Measurements from ENCODE around the gene AGO3.

The AGO3 gene

DNA sequence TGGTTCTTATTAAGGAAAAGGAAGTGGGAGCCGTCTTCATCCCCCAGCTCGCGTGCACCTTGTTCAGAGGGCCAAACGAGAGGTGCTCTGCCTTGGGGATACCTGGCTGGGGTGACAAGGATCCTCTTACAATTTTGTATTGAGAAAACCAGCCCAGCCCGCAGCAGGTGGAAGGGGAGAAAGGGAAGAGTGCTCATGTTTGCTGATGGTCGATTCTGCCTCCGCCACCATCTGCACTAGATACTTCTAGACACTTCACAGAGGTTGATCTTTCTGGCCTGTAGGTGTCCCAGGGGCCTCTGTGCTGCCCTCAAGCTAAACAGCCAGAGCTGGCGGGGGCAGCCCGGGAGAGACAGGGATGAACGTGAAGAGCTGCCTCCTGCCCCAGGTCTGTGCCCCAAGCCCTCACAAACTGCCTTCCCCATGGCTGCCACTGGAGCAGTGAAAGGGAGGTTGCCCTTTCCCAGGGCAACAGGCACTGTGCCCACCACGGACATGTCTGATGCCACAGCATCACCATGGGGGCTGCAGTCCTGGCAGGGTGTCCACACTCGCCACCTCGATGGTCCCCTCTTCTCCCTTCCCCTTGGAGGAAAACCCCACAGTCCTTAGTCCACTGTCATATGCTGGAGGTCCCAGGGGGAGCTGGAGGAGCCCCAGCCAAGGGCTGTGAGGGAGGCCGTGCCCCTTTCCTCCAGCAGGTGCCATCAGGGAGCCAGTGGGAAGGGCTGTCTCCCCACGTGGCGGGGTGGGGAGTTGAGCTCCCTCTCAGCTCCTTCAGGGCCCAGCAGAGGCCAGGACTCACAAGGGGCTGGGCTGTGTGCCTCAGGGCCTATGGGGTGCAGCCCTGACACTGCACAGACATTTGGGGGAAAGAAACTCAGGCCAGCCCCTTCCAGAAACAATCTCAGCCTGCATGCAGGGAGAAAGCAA, 165.9 kb downstream of the AGO3 start:
- DNase-seq (ENCODE audit: low spot score), result no peak

DNA sequence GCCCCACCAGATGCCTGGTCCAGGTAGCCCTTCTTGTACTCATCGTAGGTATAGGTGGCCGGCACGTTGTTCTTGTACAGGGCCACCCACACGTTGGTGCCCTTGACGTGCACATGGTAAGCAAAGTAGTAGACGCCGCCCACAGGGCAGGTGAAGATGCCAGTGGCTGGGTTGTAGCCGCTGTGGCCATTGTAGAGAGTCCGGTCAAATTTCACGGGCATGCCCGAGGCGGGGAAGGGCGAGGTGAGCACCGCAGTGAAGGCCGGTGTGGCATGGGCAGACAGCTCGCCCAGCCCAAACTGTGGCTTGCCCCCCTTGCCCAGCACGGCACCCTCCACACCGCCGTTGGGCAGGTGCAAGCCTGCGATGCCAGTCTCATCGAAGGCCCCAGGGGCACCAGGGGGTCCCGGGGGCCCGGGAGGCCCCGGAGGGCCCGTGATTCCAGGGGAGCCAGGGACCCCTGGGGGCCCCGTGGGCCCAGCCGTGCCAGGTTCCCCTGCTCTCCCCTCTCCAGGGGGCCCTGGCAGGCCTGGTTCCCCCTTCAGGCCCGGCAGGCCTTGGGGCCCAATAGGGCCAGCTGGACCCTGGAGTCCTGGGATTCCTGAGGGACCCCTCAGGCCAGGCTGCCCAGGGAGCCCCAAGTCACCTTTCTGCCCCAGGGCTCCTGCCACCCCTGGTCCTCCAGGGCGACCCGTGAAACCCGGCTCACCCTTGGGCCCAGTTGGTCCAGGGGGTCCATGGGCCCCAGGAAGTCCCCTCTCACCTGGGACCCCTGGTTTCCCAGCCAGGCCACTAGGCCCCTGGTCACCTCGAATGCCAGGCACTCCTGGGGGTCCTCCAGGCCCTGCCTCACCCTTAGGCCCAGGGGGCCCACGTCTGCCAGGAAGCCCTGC, 167.0 kb downstream of the AGO3 start:
- no peak for DNase-seq (ENCODE audit: low spot score)

DNA sequence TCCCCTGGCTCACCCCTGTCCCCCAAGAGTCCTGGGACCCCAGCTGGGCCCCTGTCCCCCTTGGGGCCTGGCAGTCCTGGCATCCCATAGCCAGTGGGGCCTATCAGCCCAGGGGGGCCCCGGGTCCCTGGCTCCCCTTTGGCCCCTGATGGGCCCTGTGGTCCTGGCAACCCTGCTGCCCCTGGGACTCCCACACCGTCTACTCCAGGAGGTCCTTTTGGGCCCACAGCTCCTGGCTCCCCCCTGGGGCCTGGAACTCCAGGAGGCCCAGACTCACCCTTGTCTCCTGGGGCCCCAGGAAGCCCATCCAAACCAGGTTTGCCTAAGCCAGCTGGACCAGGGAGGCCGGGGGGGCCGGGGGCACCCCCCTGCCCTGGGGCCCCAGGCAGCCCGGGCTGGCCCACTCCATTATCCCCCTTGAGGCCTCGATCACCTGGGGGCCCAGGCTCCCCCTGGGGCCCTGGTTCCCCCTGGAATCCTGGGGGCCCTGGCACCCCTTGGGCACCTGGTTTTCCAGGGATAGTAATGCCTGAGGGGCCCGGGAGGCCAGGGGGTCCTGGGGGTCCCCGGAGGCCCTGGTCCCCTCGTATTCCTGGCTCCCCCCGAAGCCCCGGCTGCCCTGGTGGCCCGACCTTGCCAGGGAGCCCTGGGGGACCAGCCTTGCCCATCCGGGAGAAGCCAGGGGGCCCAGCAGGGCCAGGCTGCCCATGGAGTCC, 167.9 kb downstream of the AGO3 start:
- DNase-seq (ENCODE audit: low spot score), result no peak

GRCh38 chr1:36099681-36100341, 168.9 kb downstream of the AGO3 start:
- DNase-seq (ENCODE audit: low spot score), result peak; percentile 79

DNA sequence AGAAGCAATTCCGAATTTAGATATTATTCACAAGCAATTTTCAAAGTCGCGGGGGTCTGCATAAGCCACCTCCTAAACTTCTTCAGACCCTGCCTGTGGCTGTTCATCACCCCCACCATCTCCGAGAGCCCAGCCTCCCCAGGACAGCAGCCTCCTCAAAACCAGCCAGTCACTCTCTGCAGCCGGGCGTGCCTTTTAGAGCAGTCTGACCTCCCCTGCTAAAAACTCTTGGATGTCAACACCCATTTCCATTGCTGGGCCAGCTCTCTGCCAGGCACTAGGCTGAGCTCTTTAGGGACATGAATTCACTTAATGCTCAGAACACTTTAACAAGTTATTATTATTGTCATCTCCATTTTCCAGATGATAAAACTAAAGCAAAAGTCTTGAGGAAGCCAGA, 169.5 kb downstream of the AGO3 start:
- no peak for DNase-seq (ENCODE audit: low spot score)

- no peak for DNase-seq (ENCODE audit: low spot score)
These were observed 170.6 kb downstream of the AGO3 start for GRCh38 chr1:36101546-36101945.

DNA sequence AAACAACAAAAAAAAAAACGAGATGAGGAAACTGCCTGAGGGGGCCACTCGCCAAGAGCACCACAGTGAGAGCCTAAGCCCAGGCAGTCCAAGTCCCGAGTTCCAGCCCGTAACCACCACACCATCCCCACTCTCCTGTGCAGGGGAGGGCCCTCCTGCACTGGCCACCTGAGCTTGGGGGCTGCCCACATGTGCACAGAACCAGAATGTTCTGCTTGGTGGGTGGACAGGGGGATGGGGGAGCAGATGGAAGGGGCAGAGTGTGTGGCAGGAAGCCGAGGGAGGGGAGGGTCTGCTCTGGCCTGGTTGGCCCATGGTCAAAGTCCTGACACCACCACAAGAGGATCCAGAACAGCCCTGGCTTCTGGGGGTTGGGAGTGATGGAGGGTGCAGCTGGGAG, 175.4 kb downstream of the AGO3 start:
- DNase-seq (ENCODE audit: low spot score), result no peak

DNA sequence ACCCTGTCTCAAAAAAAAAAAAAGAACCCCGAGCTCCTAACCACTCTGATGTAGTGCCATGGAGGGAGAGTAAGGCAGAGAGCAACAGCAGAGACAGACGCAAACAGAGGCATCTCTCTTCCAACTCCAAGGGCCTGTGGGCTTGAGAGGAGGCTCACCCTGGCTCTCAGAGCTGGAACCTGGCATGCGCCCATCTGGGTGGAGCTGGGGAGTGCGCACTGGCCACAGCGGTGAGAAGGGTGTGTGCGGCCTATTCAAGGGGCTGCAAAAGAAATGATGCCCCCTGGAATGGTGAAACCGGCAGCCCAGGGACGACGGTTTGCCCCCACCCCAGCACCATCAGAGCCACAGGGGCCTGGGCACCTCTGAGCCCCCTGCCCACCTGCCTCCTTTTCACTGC, 176.5 kb downstream of the AGO3 start:
- no peak for DNase-seq (ENCODE audit: low spot score)

DNA sequence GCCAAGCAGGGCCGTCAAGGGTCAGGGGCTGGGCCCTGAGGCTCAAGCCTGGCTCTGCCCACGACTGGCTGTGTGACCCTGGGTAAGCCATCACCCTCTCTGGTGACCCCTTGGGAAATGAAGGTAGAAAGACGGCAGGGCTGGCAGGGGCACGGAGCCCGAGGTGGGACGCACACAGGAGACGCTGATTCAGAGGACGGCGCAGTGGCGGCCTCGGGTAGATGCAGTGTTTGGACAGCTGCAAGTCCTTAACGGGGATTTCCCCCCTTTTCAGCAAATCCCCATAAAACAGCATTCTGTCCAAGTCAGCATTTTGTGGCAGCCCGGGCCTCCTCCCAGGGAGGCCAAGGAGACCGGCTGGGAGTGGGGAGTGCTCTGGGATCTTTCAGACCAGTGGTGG, 177.4 kb downstream of the AGO3 start:
- DNase-seq (ENCODE audit: low spot score), result no peak

DNA sequence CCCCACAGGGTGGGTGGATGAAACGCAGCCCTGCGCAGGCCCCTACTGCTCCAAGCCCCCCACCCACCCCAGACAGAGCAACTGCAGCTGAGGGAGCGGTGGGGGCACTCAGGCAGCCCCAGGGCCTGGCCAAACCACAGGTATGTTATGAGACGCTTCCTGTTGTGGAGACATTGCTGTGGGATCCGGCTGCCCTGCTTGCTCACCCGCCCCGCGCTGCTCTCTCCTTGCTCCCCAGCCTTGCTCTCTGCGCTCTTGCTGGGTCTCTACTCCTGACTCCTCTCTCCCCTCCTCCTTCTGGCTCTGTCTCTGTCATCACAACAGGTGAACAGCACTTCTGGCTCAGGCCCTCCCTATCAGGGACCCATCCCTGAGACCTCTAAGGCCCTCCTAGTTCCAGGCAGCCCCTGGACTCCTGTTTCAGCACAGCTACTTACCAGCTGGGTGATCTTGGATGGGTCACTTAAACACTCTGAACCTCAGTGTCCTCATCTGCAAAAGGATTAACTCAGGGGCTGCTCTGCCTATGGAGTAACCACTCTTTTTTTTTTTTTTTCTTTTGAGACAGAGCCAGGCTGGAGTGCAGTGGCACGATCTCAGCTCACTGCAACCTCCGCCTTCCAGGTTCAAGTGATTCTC, 178.3 kb downstream of the AGO3 start:
- no peak for DNase-seq (ENCODE audit: low spot score)

- no peak for DNase-seq (ENCODE audit: low spot score)
These were observed 180.2 kb downstream of the AGO3 start for GRCh38 chr1:36111151-36111550.

- no peak for DNase-seq (ENCODE audit: low spot score)
These were observed 181.9 kb downstream of the AGO3 start for GRCh38 chr1:36112823-36113222.

DNA sequence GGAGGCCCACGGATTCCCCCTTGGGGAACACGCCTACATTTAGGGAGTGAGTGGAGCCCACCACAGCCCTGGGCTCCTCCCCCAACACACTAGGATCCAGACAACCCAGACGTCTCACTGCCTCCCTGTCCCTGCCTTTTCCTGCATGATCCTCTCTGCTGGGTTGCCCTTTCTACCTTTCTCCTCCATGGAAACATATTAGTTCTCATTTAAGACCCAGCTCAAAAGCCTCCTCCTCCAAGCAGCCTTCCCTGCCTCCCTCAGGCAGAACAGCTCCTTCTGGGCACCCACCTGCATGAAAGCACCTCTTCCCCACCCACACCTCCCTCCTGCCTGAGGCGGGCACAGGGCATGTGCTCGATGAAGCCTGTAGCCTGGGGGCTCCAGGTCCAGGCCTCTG, 183.5 kb downstream of the AGO3 start:
- no peak for DNase-seq (ENCODE audit: low spot score)

- DNase-seq (ENCODE audit: low spot score), result peak; percentile 40
These were observed 184.3 kb downstream of the AGO3 start for GRCh38 chr1:36115200-36115669.

- no peak for DNase-seq (ENCODE audit: low spot score)
These were observed 185.0 kb downstream of the AGO3 start for GRCh38 chr1:36115931-36116330.

GRCh38 chr1:36116901-36117300, 186.0 kb downstream of the AGO3 start:
- DNase-seq (ENCODE audit: low spot score), result no peak

- DNase-seq (ENCODE audit: low spot score), result no peak
These were observed 187.7 kb downstream of the AGO3 start for GRCh38 chr1:36118447-36119204.

DNA sequence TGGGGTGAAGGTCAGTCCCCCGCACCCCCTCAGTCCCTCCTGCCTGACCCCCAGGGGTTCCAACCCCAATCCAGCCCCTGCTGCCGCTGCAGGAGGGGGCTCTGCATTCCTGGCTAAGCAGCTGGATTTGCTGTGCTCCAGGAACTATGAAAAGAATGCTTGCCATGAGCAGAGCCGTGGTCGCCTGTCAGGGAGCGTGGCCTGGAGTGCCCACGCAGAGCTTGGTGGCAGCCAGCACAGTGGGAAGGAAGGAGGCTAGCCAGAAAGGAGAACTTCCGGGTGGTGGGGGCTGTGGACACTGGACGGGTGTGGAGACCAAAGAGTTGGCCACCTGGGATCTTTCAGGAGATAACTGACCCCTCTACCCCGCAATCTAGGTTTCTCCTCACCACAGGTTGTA, 188.6 kb downstream of the AGO3 start:
- no peak for DNase-seq (ENCODE audit: low spot score)

Measured in Ammon's horn (tissue), 1 donor.